Upper lobe of left lung (tissue), 6 donors: ENCODE data around the gene ABCB11. TPM values are rescaled to one million over a fixed set of nuclear protein-coding genes. Genes with fewer than 3 reads are reported as not detected.

Source experiments
- ATAC-seq, 2 donors: fragments of 200-7000 bp; cut with Tn5 transposase; one replicate each; pipeline ENCODE4 v1.9.1; 2022; ENCODE audit warnings: mild to moderate bottlenecking in 2 of 2, moderate library complexity in 2 of 2; ENCODE audit not compliant: low FRiP score in 2 of 2
- DNase-seq, 2 donors: peaks; one replicate each; pipeline ENCODE4 v3.0.0-alpha.2; 2019 to 2020
- H3K27ac ChIP-seq, 4 donors: fragments of 200-600 bp; sonication (generic); one replicate each; pipeline ENCODE4 v1.5.1; 2016 to 2019
- H3K27me3 ChIP-seq, 4 donors: fragments of 200-600 bp; sonication (generic); one replicate each; pipeline ENCODE4 v1.5.1; 2017 to 2019
- H3K36me3 ChIP-seq, 4 donors: fragments of 200-600 bp; sonication (generic); one replicate each; pipeline ENCODE4 v1.5.1; 2016 to 2019
- H3K4me1 ChIP-seq, 4 donors: fragments of 200-600 bp; sonication (generic); one replicate each; pipeline ENCODE4 v1.5.1; 2018 to 2019
- H3K4me3 ChIP-seq, 4 donors: fragments of 200-600 bp; sonication (generic); one replicate each; pipeline ENCODE4 v1.5.1; 2017 to 2019; ENCODE audit warnings: mild to moderate bottlenecking in 2 of 4, moderate library complexity in 1 of 4
- H3K9me3 ChIP-seq, 4 donors: fragments of 200-600 bp; sonication (generic); one replicate each; pipeline ENCODE4 v1.5.1; 2018 to 2019
- EP300 ChIP-seq, 4 donors: sonication (generic); formaldehyde crosslinking; IDR thresholded peaks; one replicate each; pipeline ENCODE4 v1.5.1; 2017; ENCODE audit warnings: antibody characterized with exemption in 4 of 4, control low read depth in 2 of 4
- POLR2A ChIP-seq, 4 donors: fragments of 450-650 bp; IDR thresholded peaks; one replicate each; pipeline ENCODE4 v1.5.1; 2016 to 2017; ENCODE audit warnings: antibody characterized with exemption in 4 of 4, mild to moderate bottlenecking in 2 of 4
- POLR2AphosphoS5 ChIP-seq, 2 donors: sonication (generic); formaldehyde crosslinking; IDR thresholded peaks; one replicate each; pipeline ENCODE4 v1.5.1; 2017; ENCODE audit warnings: antibody characterized with exemption in 2 of 2
- WGBS, 2 donors: methylation state at CpG; one replicate each; pipeline ENCODE4 v1.1.5; 2017 to 2018; 5-methylcytosine and 5-hydroxymethylcytosine counted together
- total RNA-seq, 6 donors: library from RNA; depleted of rRNA in 4 of 6; stranded (reverse); fragments of >200 nt in 4 of 6; gene quantifications; one replicate each; pipeline versions ENCODE4 v1.1.0 to v1.2.1, GENCODE V29; 2016 to 2021
- TF ChIP-seq, protein P1 (sequence below), 6 experiments: fragments of 450-650 bp in 4 of 6; fragments of 200-600 bp in 2 of 6; sonication (generic) in 2 of 6; IDR thresholded peaks; one replicate each; pipeline ENCODE4 v1.5.1; 2016 to 2019; ENCODE audit warnings: antibody characterized with exemption in 6 of 6
- donor health status: DM: no; HTN: no; CAD: no; lungs with moderate emphysema.
- donor health status: DM: no; HTN: yes; CAD: no; lungs with severe emphysema.

ABCB11 gene
- total RNA-seq, 6 donors from 2014 or later = 0.03 to 3.6 TPM; not detected in 4

DNA sequence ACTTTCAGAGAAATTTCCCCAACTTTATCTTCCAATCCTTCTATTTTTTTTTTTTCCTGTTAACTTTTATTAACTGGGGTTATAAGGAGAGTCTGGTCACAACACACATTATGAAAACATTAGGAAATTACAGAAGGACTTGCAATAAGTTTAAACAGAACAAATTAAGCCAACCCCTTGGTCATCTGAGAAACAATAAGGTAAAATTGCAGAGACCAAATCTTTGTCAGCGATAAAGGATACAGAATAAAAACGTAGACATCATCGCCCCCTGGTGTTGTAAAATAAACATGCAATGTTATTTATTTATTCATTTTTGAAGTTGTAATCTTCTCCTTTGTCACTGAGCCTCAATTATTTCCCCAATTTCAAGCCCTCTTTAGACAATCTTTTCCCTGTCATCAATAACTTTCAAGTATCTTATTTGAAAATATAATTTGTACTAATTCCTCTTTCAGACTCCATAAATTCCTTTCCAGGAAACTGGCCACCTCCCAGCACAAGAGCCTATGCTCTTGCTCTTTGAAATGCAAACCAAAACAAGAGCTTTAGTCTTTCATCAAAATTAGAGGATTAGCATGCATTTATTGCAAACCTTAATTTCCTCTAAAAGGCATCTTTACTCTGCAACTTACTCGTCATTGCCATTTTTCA is 110.5 kb downstream of the ABCB11 start:
- ATAC-seq = no peak
- no peak for TF ChIP-seq EP300 (IDR thresholded peaks at IDR 0.05)
- TF ChIP-seq, protein P1, sequence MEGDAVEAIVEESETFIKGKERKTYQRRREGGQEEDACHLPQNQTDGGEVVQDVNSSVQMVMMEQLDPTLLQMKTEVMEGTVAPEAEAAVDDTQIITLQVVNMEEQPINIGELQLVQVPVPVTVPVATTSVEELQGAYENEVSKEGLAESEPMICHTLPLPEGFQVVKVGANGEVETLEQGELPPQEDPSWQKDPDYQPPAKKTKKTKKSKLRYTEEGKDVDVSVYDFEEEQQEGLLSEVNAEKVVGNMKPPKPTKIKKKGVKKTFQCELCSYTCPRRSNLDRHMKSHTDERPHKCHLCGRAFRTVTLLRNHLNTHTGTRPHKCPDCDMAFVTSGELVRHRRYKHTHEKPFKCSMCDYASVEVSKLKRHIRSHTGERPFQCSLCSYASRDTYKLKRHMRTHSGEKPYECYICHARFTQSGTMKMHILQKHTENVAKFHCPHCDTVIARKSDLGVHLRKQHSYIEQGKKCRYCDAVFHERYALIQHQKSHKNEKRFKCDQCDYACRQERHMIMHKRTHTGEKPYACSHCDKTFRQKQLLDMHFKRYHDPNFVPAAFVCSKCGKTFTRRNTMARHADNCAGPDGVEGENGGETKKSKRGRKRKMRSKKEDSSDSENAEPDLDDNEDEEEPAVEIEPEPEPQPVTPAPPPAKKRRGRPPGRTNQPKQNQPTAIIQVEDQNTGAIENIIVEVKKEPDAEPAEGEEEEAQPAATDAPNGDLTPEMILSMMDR (IDR thresholded peaks at IDR 0.05) = peak; percentile 33 to 72 (median 56)
- no peak for TF ChIP-seq POLR2AphosphoS5 (IDR thresholded peaks at IDR 0.05)
- no peak for TF ChIP-seq POLR2A (IDR thresholded peaks at IDR 0.05)
- no peaks in the 10 kb centered on the region for H3K36me3 ChIP-seq
- no peaks in the 10 kb centered on the region for H3K9me3 ChIP-seq
- no peak overlapping the region for H3K4me3 ChIP-seq
- H3K27me3 ChIP-seq = no peaks in the 10 kb centered on the region
- no peak for DNase-seq
- H3K27ac ChIP-seq = no peak overlapping the region
- H3K4me1 ChIP-seq = no peaks in the 10 kb centered on the region
- WGBS, 2 donors = 23 to 25% methylated on average over 4 of the region's 4 CpGs

GRCh38 chr2:168916331-168916675 is 114.8 kb downstream of the ABCB11 start:
- Histone ChIP-seq H3K4me3 (no peak overlapping the region), H3K36me3 (no peaks in the 10 kb centered on the region), H3K27me3 (no peaks in the 10 kb centered on the region), H3K9me3 (no peaks in the 10 kb centered on the region), H3K4me1 (peaks cover 0 to 4% (median 1%) of the 10 kb centered on the region in 4 donors), H3K27ac (no peak overlapping the region)
- TF ChIP-seq POLR2AphosphoS5 (IDR thresholded peaks at IDR 0.05) = no peak
- TF ChIP-seq, protein P1 (IDR thresholded peaks at IDR 0.05) = no peak
- TF ChIP-seq POLR2A (IDR thresholded peaks at IDR 0.05) = no peak
- no peak for TF ChIP-seq EP300 (IDR thresholded peaks at IDR 0.05)
- DNase-seq (no peak), ATAC-seq (no peak)
- WGBS, 2 donors = 87 to 89% methylated on average over 4 of the region's 4 CpGs

- Histone ChIP-seq H3K27me3 (no peaks in the 10 kb centered on the region), H3K9me3 (no peaks in the 10 kb centered on the region), H3K27ac (no peak overlapping the region), H3K36me3 (no peaks in the 10 kb centered on the region), H3K4me3 (no peak overlapping the region), H3K4me1 (peaks cover 0 to 4% (median 1%) of the 10 kb centered on the region in 4 donors)
- TF ChIP-seq POLR2A (IDR thresholded peaks at IDR 0.05) (no peak), POLR2AphosphoS5 (IDR thresholded peaks at IDR 0.05) (no peak), EP300 (IDR thresholded peaks at IDR 0.05) (no peak)
- TF ChIP-seq, protein P1 (IDR thresholded peaks at IDR 0.05) = no peak
- DNase-seq (no peak), ATAC-seq (no peak)
- WGBS, 2 donors = 92% methylated on average over 3 of the region's 3 CpGs
Measured at GRCh38 chr2:168915441-168916330, 115.4 kb downstream of the ABCB11 start.

GRCh38 chr2:168913495-168913894 is 117.6 kb downstream of the ABCB11 start:
- DNase-seq = no peak
- 94% methylated on average over 4 of the region's 4 CpGs for WGBS, 2 donors
- Histone ChIP-seq H3K9me3 (no peaks in the 10 kb centered on the region), H3K4me1 (peaks cover 0 to 4% (median 1%) of the 10 kb centered on the region in 4 donors), H3K36me3 (no peaks in the 10 kb centered on the region), H3K27ac (no peak overlapping the region), H3K27me3 (no peaks in the 10 kb centered on the region), H3K4me3 (no peak overlapping the region)
- no peak for ATAC-seq
- TF ChIP-seq POLR2A (IDR thresholded peaks at IDR 0.05) (no peak), EP300 (IDR thresholded peaks at IDR 0.05) (no peak), POLR2AphosphoS5 (IDR thresholded peaks at IDR 0.05) (no peak)
- TF ChIP-seq, protein P1 (IDR thresholded peaks at IDR 0.05) = no peak
